OCI-LY7 (cell line): ENCODE measurements around the gene GATB. TPM values are rescaled to one million over a fixed set of nuclear protein-coding genes. Genes with fewer than 3 reads are reported as not detected.

ENCODE experiments used
- BruUV-seq: library from RNA; stranded (reverse); fragments of 400-500 nt; replicated peaks from 2 replicates; lab custom pipeline; 2021; lab: Mats Ljungman, UMichigan
- CTCF ChIA-PET: fragments of 300-600 bp; sonication (Branson Sonifier 250); formaldehyde crosslinking; loops from one replicate; lab custom pipeline; 2022; ENCODE audit warnings: antibody characterized with exemption; ENCODE audit not compliant: unreplicated experiment; lab: Charles Lee
- POLR2A ChIA-PET: fragments of 300-600 bp; sonication (Branson Sonifier 250); formaldehyde crosslinking; loops from one replicate; lab custom pipeline; 2022; ENCODE audit warnings: antibody characterized with exemption; lab: Charles Lee
- DNase-seq: peaks from one replicate; pipeline ENCODE4 v3.0.0-alpha.2; 2015; ENCODE audit warnings: low spot score
- H2AFZ ChIP-seq: fragments of 200-600 bp; sonication (generic), shearing (Covaris generic); 2 replicates; pipeline ENCODE4 v1.6.1; 2014; ENCODE audit warnings: mild to moderate bottlenecking, antibody characterized with exemption, low read length, moderate library complexity
- H3K27ac ChIP-seq: fragments of 200-600 bp; sonication (generic); 2 replicates; pipeline ENCODE4 v1.5.1; 2014; ENCODE audit warnings: mixed run types, low read depth, mild to moderate bottlenecking, moderate library complexity, low read length, inconsistent platforms; ENCODE audit not compliant: poor library complexity, severe bottlenecking
- H3K36me3 ChIP-seq: fragments of 200-600 bp; sonication (generic); 2 replicates; pipeline ENCODE4 v1.6.1; 2014; ENCODE audit warnings: mild to moderate bottlenecking, antibody characterized with exemption, low read length, moderate library complexity, mixed read lengths; ENCODE audit not compliant: insufficient read depth
- H3K4me1 ChIP-seq: fragments of 200-600 bp; sonication (generic); 2 replicates; pipeline ENCODE4 v1.5.1; 2014; ENCODE audit warnings: mild to moderate bottlenecking, low read length; ENCODE audit not compliant: insufficient read depth, poor library complexity, severe bottlenecking
- H3K4me2 ChIP-seq: fragments of 200-600 bp; sonication (generic); 2 replicates; pipeline ENCODE4 v1.6.1; 2014; ENCODE audit warnings: mild to moderate bottlenecking, low read length
- H3K4me3 ChIP-seq: fragments of 200-600 bp; sonication (generic); 2 replicates; pipeline ENCODE4 v1.5.1; 2014; ENCODE audit warnings: mild to moderate bottlenecking, low read depth, low read length; ENCODE audit not compliant: poor library complexity, severe bottlenecking
- H3K79me2 ChIP-seq: fragments of 200-600 bp; sonication (generic); 2 replicates; pipeline ENCODE4 v1.6.1; 2016; ENCODE audit warnings: low read depth, mild to moderate bottlenecking, low read length, moderate library complexity, mixed read lengths; ENCODE audit not compliant: insufficient read depth
- H3K9me2 ChIP-seq: fragments of 200-600 bp; sonication (generic); 2 replicates; pipeline ENCODE4 v1.6.1; 2016; ENCODE audit warnings: mild to moderate bottlenecking, low read length, mixed read lengths; ENCODE audit not compliant: insufficient read depth
- H3K9me3 ChIP-seq: fragments of 200-600 bp; sonication (generic); 2 replicates; pipeline ENCODE4 v1.6.1; 2014; ENCODE audit warnings: mild to moderate bottlenecking, mixed run types, low read length, mixed read lengths
- H4K20me1 ChIP-seq: fragments of 200-600 bp; sonication (generic); 2 replicates; pipeline ENCODE4 v1.6.1; 2014; ENCODE audit warnings: mild to moderate bottlenecking, antibody characterized with exemption, low read length, moderate library complexity, mixed read lengths; ENCODE audit not compliant: insufficient read depth
- EZH2phosphoT487 ChIP-seq: fragments of 200-600 bp; sonication (generic); IDR thresholded peaks from 2 replicates; pipeline ENCODE4 v1.6.1; 2018; ENCODE audit warnings: low read depth, borderline replicate concordance, mild to moderate bottlenecking, mixed run types, antibody characterized with exemption, low read length, moderate library complexity, mixed read lengths
- intact Hi-C: fragments of 100-400 bp; cut with micrococcal nuclease; formaldehyde crosslinking; loops from one replicate; pipeline ENCODE4 v1.10.0; 2022; ENCODE audit not compliant: unreplicated experiment
- total RNA-seq, 2 experiments: library from RNA; depleted of rRNA in 1 of 2; stranded (reverse); fragments of >200 nt in 1 of 2; shearing (Covaris generic) in 1 of 2; gene quantifications; 2 replicates each; pipeline ENCODE4 v1.2.3, GENCODE V29; 2014 to 2022
- TF ChIP-seq, protein P1 (sequence below): fragments of 200-600 bp; sonication (generic); conservative IDR thresholded peaks from 2 replicates; pipeline ENCODE4 v1.5.1; 2014; ENCODE audit warnings: mild to moderate bottlenecking, antibody characterized with exemption, low read length, moderate library complexity, mixed read lengths

Gene GATB
- total RNA-seq, 2 experiments from 2014 or later: 24.6 to 26.5 TPM

DNA sequence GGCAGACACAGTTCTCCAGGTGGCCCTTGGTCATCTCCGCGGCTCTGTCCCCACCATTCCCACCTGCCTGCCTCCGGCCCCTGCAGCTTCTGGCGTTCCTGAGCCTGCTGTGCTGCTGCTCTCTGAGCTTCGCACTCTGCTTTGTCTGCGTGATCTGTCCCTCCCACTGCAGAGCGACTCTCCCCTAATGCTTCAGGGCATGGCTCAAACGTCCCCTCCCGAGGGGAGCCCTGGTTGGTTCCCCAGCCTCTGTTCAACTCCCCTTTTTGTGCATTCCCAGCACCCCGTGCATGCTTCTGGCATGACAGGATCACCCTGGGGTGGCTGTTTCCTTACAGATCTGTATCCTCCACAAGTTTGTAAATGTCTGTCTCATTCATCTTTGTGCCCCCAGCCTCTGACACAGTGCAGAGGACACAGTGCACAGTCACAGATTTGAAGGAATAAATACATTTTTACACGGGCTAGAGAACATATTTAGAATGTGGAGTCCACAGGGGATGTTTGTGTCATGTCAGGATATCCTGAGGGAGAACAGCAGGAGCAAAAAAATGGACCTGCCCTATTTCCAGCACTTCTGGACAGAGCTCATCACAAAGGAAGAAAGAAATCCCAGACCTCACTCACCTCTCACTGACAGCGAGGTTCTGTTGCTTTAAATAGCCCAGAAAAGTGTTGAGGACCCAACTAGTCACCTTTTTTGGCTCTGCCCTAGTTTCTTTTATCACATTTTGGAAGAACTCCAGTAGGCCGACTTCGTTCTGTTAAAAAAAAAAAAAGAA, 72.6 kb downstream of the GATB start:
- no peak for DNase-seq
- POLR2A ChIA-PET: interaction anchor here (0.6 to 2.1 kb wide), 2 partner anchors 9 to 321 kb away, joined by 4 to 6 read pairs; no protein-coding TSS in a partner anchor
- CTCF ChIA-PET: no interaction called here
- BruUV-seq: no TSS peak
- Histone ChIP-seq H3K9me3 (no peaks in the 10 kb centered on the region), H2AFZ (no peak overlapping the region), H4K20me1 (no peaks in the 10 kb centered on the region), H3K36me3 (no peaks in the 10 kb centered on the region), H3K27ac (no peak overlapping the region), H3K4me3 (no peak overlapping the region), H3K4me2 (no peak overlapping the region), H3K79me2 (no peaks in the 10 kb centered on the region), H3K9me2 (no peaks in the 10 kb centered on the region), H3K4me1 (no peaks in the 10 kb centered on the region)
- no peak for TF ChIP-seq EZH2phosphoT487
- TF ChIP-seq, protein P1, sequence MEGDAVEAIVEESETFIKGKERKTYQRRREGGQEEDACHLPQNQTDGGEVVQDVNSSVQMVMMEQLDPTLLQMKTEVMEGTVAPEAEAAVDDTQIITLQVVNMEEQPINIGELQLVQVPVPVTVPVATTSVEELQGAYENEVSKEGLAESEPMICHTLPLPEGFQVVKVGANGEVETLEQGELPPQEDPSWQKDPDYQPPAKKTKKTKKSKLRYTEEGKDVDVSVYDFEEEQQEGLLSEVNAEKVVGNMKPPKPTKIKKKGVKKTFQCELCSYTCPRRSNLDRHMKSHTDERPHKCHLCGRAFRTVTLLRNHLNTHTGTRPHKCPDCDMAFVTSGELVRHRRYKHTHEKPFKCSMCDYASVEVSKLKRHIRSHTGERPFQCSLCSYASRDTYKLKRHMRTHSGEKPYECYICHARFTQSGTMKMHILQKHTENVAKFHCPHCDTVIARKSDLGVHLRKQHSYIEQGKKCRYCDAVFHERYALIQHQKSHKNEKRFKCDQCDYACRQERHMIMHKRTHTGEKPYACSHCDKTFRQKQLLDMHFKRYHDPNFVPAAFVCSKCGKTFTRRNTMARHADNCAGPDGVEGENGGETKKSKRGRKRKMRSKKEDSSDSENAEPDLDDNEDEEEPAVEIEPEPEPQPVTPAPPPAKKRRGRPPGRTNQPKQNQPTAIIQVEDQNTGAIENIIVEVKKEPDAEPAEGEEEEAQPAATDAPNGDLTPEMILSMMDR: no peak
- intact Hi-C loops: no loop called here

DNA sequence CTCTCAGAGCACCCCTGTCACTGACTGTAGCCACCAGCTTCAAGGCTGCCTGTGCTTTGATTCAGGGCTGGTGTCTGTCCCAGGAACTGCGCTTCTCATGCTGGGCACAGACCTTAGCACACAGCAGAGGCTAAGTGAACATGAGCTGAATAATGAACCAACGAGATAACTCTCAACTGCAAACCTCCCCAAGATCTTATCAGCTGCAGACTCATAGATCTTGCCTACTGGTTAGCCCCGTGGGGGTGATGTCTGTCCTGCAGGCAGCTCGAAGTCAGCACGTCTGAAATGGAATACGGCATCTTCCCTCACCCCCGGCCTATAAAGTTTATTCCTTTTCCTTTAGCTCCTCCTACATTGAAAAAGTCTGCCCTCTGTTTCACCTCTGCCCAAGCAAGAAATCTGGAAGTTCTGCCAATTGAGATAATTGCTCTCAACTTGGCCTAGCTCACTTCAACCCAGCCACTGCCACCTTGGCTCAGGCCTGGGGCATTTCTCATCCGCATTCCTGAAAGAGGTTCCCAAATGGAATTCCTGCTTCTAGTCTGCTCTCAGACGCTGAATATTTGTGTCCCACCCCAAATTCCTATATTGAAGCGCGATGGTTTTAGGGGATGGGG, 73.7 kb downstream of the GATB start:
- Histone ChIP-seq H3K9me2 (no peaks in the 10 kb centered on the region), H3K9me3 (no peaks in the 10 kb centered on the region), H4K20me1 (no peaks in the 10 kb centered on the region), H3K27ac (no peak overlapping the region), H2AFZ (no peak overlapping the region), H3K4me2 (no peak overlapping the region), H3K79me2 (no peaks in the 10 kb centered on the region), H3K4me1 (no peaks in the 10 kb centered on the region), H3K36me3 (no peaks in the 10 kb centered on the region), H3K4me3 (no peak overlapping the region)
- intact Hi-C loops: no loop called here
- no TSS peak for BruUV-seq
- TF ChIP-seq, protein P1: no peak
- TF ChIP-seq EZH2phosphoT487: no peak
- CTCF ChIA-PET: no interaction called here
- DNase-seq: no peak
- POLR2A ChIA-PET: interaction anchor here (0.5 to 2.1 kb wide), 4 partner anchors 10 to 500 kb away, joined by 3 to 7 read pairs (median 5); no protein-coding TSS in a partner anchor
